Stimulated activated CD4-positive, alpha-beta T cell treated with anti-CD3 and anti-CD28 coated beads, TNF-alpha, amount 100 ng/mL, for 4 hours (primary cell): ENCODE data around the gene CALML5.

Source experiments
- DNase-seq, 3 experiments: peaks; one replicate each; pipeline ENCODE4 v3.0.0-alpha.2; 2020; ENCODE audit warnings: low read depth in 3 of 3

Gene CALML5

GRCh38 chr10:5499493-5500140 is at the start of gene CALML5:
CALML5 (minus strand) TSS chr10:5499570; CDS start chr10:5499438, 132 bp downstream.
- no peak for DNase-seq

GRCh38 chr10:5547931-5548660 is 48.7 kb upstream of the CALML5 start:
- DNase-seq, result no peak

GRCh38 chr10:5547681-5547930 is 48.2 kb upstream of the CALML5 start:
- no peak for DNase-seq

GRCh38 chr10:5546891-5547680 is 47.7 kb upstream of the CALML5 start:
- DNase-seq, result no peak

GRCh38 chr10:5545778-5546710 is 46.7 kb upstream of the CALML5 start:
- no peak for DNase-seq

- no peak for DNase-seq
Observed at GRCh38 chr10:5545426-5545777, 46.0 kb upstream of the CALML5 start.

GRCh38 chr10:5545011-5545410 is 45.6 kb upstream of the CALML5 start:
- no peak for DNase-seq

GRCh38 chr10:5544216-5544805 is 44.9 kb upstream of the CALML5 start:
- DNase-seq, result no peak

GRCh38 chr10:5543623-5544022 is 44.3 kb upstream of the CALML5 start:
- no peak for DNase-seq

GRCh38 chr10:5542100-5542499 is 42.7 kb upstream of the CALML5 start:
- no peak for DNase-seq

- DNase-seq, result no peak
Observed at GRCh38 chr10:5540891-5541290, 41.5 kb upstream of the CALML5 start.

GRCh38 chr10:5540080-5540479 is 40.7 kb upstream of the CALML5 start:
- no peak for DNase-seq

GRCh38 chr10:5538892-5539651 is 39.7 kb upstream of the CALML5 start:
- DNase-seq, result no peak

GRCh38 chr10:5538446-5538845 is 39.1 kb upstream of the CALML5 start:
- no peak for DNase-seq

GRCh38 chr10:5537684-5538083 is 38.3 kb upstream of the CALML5 start:
- no peak for DNase-seq

GRCh38 chr10:5536486-5537081 is 37.2 kb upstream of the CALML5 start:
- no peak for DNase-seq

- no peak for DNase-seq
Observed at GRCh38 chr10:5534880-5535856, 35.8 kb upstream of the CALML5 start.

- DNase-seq, result no peak
Observed at GRCh38 chr10:5534051-5534821, 34.9 kb upstream of the CALML5 start.
